ENCODE data around the gene TCL1A. TPM values are rescaled to one million over a fixed set of nuclear protein-coding genes. Genes with fewer than 3 reads are reported as not detected.

Gene TCL1A
- total RNA-seq, 1 donor from 2014 or later = not detected

- no peak for DNase-seq (ENCODE audit: low read depth, low spot score)
- Mint-ChIP-seq H3K9me3 (no peaks in the 10 kb centered on the region), H3K27me3 (ENCODE audit: low read depth) (peaks cover 20% of the 10 kb centered on the region), H3K4me3 (no peak overlapping the region), H3K36me3 (ENCODE audit: low read depth) (no peaks in the 10 kb centered on the region), H3K4me1 (no peaks in the 10 kb centered on the region), H3K27ac (ENCODE audit: unreplicated experiment) (no peak overlapping the region)
- no peak for TF ChIP-seq CTCF (conservative IDR thresholded peaks at IDR 0.05)
These were observed 42.8 kb upstream of the TCL1A start for GRCh38 chr14:95756751-95757150.

- H3K36me3 Mint-ChIP-seq (ENCODE audit: low read depth) = no peaks in the 10 kb centered on the region
- no peak overlapping the region for H3K27ac Mint-ChIP-seq (ENCODE audit: unreplicated experiment)
- TF ChIP-seq CTCF (conservative IDR thresholded peaks at IDR 0.05) = no peak
- DNase-seq (ENCODE audit: low read depth, low spot score) = no peak
- peaks cover 20% of the 10 kb centered on the region for H3K27me3 Mint-ChIP-seq (ENCODE audit: low read depth)
- no peaks in the 10 kb centered on the region for H3K9me3 Mint-ChIP-seq
- H3K4me3 Mint-ChIP-seq = no peak overlapping the region
- no peaks in the 10 kb centered on the region for H3K4me1 Mint-ChIP-seq
These were observed 42.2 kb upstream of the TCL1A start for GRCh38 chr14:95756127-95756526.

- no peaks in the 10 kb centered on the region for H3K9me3 Mint-ChIP-seq
- TF ChIP-seq CTCF (conservative IDR thresholded peaks at IDR 0.05) = no peak
- H3K27ac Mint-ChIP-seq (ENCODE audit: unreplicated experiment) = no peak overlapping the region
- no peak overlapping the region for H3K4me3 Mint-ChIP-seq
- H3K4me1 Mint-ChIP-seq = no peaks in the 10 kb centered on the region
- no peak for DNase-seq (ENCODE audit: low read depth, low spot score)
- no peaks in the 10 kb centered on the region for H3K36me3 Mint-ChIP-seq (ENCODE audit: low read depth)
- peaks cover 8% of the 10 kb centered on the region for H3K27me3 Mint-ChIP-seq (ENCODE audit: low read depth)
These were observed 27.9 kb upstream of the TCL1A start for GRCh38 chr14:95741781-95742180.

GRCh38 chr14:95741038-95741490, 27.1 kb upstream of the TCL1A start:
- Mint-ChIP-seq H3K4me3 (no peak overlapping the region), H3K27ac (ENCODE audit: unreplicated experiment) (no peak overlapping the region), H3K9me3 (no peaks in the 10 kb centered on the region), H3K4me1 (no peaks in the 10 kb centered on the region), H3K36me3 (ENCODE audit: low read depth) (no peaks in the 10 kb centered on the region), H3K27me3 (ENCODE audit: low read depth) (peaks cover 8% of the 10 kb centered on the region)
- DNase-seq (ENCODE audit: low read depth, low spot score) = no peak
- TF ChIP-seq CTCF (conservative IDR thresholded peaks at IDR 0.05) = no peak

GRCh38 chr14:95739356-95739755, 25.4 kb upstream of the TCL1A start:
- no peak overlapping the region for H3K4me3 Mint-ChIP-seq
- no peak overlapping the region for H3K27ac Mint-ChIP-seq (ENCODE audit: unreplicated experiment)
- peaks cover 12% of the 10 kb centered on the region for H3K27me3 Mint-ChIP-seq (ENCODE audit: low read depth)
- no peak for DNase-seq (ENCODE audit: low read depth, low spot score)
- H3K36me3 Mint-ChIP-seq (ENCODE audit: low read depth) = no peaks in the 10 kb centered on the region
- H3K4me1 Mint-ChIP-seq = no peaks in the 10 kb centered on the region
- TF ChIP-seq CTCF (conservative IDR thresholded peaks at IDR 0.05) = no peak
- no peaks in the 10 kb centered on the region for H3K9me3 Mint-ChIP-seq

GRCh38 chr14:95733212-95733611, 19.3 kb upstream of the TCL1A start:
- Mint-ChIP-seq H3K36me3 (ENCODE audit: low read depth) (no peaks in the 10 kb centered on the region), H3K9me3 (no peaks in the 10 kb centered on the region), H3K27ac (ENCODE audit: unreplicated experiment) (no peak overlapping the region), H3K27me3 (ENCODE audit: low read depth) (peaks cover 38% of the 10 kb centered on the region), H3K4me1 (no peaks in the 10 kb centered on the region), H3K4me3 (no peak overlapping the region)
- DNase-seq (ENCODE audit: low read depth, low spot score) = no peak
- no peak for TF ChIP-seq CTCF (conservative IDR thresholded peaks at IDR 0.05)
